Skeletal muscle satellite cell (primary cell): Measurements from ENCODE around the gene TMED6. TPM values are rescaled to one million over a fixed set of nuclear protein-coding genes. Genes with fewer than 3 reads are reported as not detected.
A peak's percentile ranks its signal among the peaks of the same experiment; 100 is the strongest.

Experiments
- H3K27me3 ChIP-seq: 2 replicates; pipeline ENCODE4 v1.7.0; 2013; ENCODE audit warnings: low read length; ENCODE audit not compliant: control insufficient read depth, insufficient read depth
- H3K36me3 ChIP-seq: 2 replicates; pipeline ENCODE4 v1.7.0; 2013; ENCODE audit warnings: mild to moderate bottlenecking, control low read depth, low read length; ENCODE audit not compliant: insufficient read depth
- H3K4me1 ChIP-seq: 2 replicates; pipeline ENCODE4 v1.7.0; 2013; ENCODE audit warnings: low read length; ENCODE audit not compliant: control insufficient read depth, insufficient read depth
- H3K4me2 ChIP-seq: 2 replicates; pipeline ENCODE4 v1.7.0; 2013; ENCODE audit warnings: mild to moderate bottlenecking, low read length
- H3K4me3 ChIP-seq: 2 replicates; pipeline ENCODE4 v1.7.0; 2013; ENCODE audit warnings: low read length
- H3K9ac ChIP-seq: 2 replicates; pipeline ENCODE4 v1.7.0; 2013; ENCODE audit warnings: mild to moderate bottlenecking, low read depth, low read length, moderate library complexity
- H3K9me3 ChIP-seq: replicated peaks from 2 replicates; pipeline ENCODE4 v1.7.0; 2013; ENCODE audit warnings: mild to moderate bottlenecking, control low read depth, low read length
- total RNA-seq: library from RNA; depleted of rRNA; stranded (reverse); fragments of >200 nt; gene quantifications from 2 replicates; pipeline ENCODE4 v1.2.3, GENCODE V29; 2012; rRNA removed

The TMED6 gene
- not detected in 2 replicates for total RNA-seq

DNA sequence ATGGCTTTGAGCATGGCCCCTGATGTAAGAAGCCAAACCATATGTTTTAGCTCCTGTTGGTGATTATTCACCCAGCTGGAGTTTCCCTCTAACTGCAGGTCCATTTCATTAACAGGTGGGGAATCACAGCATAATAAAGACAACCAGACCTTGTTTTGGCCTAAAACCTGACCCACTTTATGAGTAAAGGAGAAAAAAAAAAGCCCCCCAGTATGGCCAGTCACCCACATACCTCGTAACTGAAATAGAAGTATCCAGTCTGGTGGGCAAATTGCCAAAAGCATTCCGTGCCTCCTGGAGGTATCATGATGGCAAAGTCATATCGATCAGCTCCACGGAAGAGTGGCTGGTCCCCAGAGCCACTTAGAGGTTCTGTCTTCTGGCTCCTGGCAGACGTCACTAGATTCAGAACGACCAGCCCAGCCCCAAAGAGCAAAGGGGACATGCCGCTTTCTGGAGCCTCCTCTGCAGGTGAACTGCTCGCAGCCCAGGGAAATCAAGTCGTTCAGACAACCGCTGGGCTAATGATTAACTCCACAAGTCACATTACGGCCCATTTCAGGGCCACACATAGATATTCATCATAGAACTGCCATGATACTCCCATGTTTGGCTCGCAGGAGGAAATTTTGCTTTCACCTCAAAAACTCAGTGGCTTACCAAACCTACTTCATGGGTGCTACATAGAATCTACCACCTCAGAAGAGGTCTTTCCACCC is at the start of gene TMED6:
Gene TMED6 (minus strand): TSS at position 478 of the 719 bp plus-strand sequence. CDS start 33 bp downstream, at position 445.
- H3K4me3 ChIP-seq: no peak within 1 kb of the TSS
- no peaks in the 10 kb centered on the region for H3K27me3 ChIP-seq
- no peak within 1 kb of the TSS for H3K4me2 ChIP-seq
- H3K36me3 ChIP-seq: peaks cover 3% of the 10 kb centered on the region
- H3K9ac ChIP-seq: no peak within 1 kb of the TSS
- H3K9me3 ChIP-seq: no peaks in the 10 kb centered on the region
- H3K4me1 ChIP-seq: peaks cover 3% of the 10 kb centered on the region

DNA sequence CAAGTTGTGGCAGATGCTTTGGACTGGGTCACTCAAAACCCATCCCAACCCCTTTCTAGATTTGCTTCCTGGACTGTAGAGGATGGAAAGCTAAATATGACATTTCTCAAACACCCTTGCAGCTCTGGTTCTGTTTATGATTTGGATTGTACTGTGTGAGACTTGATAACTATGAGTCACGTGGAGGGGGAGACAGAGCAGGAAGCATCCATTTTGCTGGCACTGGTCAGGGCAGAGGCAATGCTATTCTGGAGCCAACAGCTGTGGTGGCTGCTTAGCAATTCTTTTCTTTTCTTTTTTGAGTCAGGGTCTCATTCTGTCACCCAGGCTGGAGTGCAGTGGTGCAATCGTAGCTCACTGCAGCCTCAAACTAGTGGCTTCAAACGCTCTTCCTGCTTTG is 47.8 kb upstream of the TMED6 start:
- H3K4me2 ChIP-seq: no peak overlapping the region
- no peaks in the 10 kb centered on the region for H3K36me3 ChIP-seq
- peaks cover 39% of the 10 kb centered on the region for H3K4me1 ChIP-seq
- H3K4me3 ChIP-seq: no peak overlapping the region
- H3K9me3 ChIP-seq: no peaks in the 10 kb centered on the region
- H3K27me3 ChIP-seq: no peaks in the 10 kb centered on the region
- no peak overlapping the region for H3K9ac ChIP-seq

DNA sequence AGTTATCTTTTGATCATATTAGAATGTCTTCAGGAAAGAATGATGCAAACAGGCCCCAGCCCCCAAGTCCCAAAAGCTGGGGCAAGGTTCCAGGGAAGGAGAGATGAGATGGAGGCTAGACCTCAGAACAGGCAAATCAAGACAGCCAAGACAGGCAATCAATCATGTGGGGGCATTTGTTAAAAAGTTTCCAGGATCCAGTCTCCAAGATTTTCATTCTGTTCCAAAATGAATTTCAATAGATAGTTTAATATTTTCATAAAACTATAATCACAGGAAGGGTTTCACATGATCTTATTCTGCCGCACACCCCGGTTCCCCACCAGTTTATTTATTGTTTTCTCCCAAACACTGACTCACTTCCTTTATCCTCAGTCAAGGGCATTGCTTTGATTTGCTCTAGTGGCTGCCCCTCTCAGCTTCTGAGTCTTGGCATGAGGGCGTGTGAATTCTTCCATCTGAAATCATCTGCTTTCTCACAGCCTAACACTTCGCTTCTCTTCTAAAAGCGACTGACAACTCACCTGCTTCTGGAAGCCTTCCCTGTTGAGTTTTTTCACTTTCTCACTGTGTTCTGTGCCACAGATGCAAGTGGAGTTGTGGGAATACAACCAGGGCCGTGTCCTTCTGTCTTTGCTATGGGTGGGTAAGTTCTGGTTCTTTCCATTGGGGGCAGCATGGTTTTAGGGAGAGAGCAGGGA is 46.4 kb upstream of the TMED6 start:
- Histone ChIP-seq H3K9ac (peak overlapping the region; percentile 42), H3K27me3 (peaks cover 4% of the 10 kb centered on the region), H3K36me3 (no peaks in the 10 kb centered on the region), H3K4me2 (peak overlapping the region; percentile 71), H3K4me3 (peak overlapping the region; percentile 25), H3K9me3 (no peaks in the 10 kb centered on the region), H3K4me1 (peaks cover 32% of the 10 kb centered on the region)

DNA sequence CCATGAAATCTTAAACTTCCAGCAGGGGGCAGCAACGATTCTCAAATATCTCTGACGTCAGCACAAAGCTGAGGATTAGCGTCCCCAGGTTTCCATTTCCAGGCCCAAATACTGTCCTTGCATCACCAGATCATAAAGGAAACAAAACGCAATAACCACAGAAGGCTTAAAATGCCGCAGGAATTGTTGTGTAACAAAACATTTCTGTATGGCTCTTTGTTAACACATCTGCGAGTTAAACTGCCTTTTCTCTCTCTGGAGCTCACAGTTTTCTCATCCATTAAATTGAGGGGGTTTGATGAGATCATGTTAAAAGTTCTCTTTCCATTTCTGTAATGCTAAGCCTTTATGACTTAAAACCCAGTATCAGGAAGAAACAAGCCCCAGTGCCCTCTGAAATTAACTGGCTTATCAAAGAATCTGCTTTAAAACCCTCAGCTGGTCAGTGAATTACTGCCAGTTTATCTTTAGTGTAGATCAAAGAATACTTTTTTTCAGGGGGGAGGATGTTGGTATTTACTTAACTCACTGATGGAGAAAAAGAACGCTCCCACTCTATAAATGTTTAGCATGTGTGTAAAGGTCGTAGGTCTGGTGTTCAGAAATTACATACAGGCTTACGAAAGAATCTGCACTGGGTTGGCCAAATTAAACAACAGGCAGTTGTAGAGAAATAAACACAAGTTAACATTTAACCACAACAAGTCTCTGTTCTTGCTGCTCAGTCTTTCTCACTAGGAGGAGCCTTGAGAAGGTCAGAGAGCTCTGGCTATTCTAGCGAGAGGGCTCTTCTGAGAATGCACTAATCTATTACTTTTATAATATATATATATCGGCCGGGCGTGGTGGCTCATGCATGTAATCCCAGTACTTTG is 44.8 kb upstream of the TMED6 start:
- peak overlapping the region; percentile 2 for H3K4me3 ChIP-seq
- no peaks in the 10 kb centered on the region for H3K9me3 ChIP-seq
- H3K36me3 ChIP-seq: no peaks in the 10 kb centered on the region
- H3K4me1 ChIP-seq: peaks cover 32% of the 10 kb centered on the region
- peaks cover 4% of the 10 kb centered on the region for H3K27me3 ChIP-seq
- peak overlapping the region; percentile 57 for H3K4me2 ChIP-seq
- peak overlapping the region; percentile 58 for H3K9ac ChIP-seq

DNA sequence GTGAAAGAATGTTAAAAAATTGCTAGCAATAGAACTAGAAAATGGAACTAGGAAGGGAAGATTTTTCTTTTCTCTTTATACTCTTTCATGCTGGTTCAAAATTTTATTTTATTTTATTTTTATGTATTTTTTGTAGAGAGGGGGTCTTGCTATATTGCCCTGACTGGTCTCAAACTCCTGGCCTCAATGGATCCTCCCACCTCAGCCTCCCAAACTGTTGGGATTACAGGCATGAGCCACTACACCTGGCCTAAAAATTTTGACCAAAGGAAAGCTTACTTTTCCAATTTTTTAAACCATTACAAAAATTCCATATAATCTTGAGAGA is 44.2 kb upstream of the TMED6 start:
- H3K4me3 ChIP-seq: no peak overlapping the region
- H3K4me2 ChIP-seq: no peak overlapping the region

DNA sequence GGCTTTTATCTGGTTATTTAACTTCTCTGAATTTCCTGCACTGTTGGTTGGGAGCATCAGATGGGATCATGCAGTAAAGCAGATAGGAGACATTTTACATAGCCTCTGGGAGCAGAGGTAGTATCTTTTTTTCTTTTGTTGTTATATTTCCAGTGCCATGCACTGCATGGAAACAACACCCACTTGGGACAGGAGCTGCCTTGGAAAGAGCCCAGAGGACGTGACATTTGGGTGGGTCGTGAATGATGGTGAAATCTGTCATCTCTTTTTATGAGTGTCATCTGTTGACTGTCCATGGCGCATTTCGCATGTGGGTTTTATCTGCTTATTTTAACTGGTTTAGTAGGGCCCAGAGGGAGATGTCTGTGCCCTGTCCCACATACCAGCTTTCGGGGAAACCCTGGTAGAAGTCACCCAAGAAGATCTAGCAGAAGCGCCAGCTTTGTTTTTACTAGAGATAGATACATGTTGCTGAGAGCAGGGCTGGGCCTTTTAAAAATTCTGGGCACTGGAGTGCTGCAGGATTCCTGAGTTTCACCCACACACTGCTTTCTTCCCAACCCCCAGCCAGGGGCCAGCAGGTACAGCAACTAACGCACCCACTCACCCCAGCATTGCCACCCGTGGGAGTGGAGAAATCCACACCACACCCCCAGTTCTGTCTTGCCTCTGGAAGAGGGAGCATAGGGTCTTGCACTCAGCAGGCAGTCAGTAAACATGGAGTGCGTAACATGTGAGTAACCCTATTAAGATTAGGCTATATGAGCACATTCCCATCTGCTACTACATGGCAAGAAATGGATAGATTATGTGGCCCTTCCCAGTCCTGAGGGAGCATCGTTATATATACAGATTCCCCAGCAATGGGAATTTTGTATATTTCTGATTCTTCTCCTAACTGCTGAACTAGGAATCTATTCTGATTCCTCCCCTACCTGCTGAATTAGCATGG is 42.6 kb upstream of the TMED6 start:
- H3K36me3 ChIP-seq: no peaks in the 10 kb centered on the region

More for the DNA sequence above, 44.2 kb upstream of the TMED6 start:
- Histone ChIP-seq H3K27me3 (peaks cover 4% of the 10 kb centered on the region), H3K4me1 (peaks cover 32% of the 10 kb centered on the region), H3K36me3 (no peaks in the 10 kb centered on the region), H3K9ac (no peak overlapping the region), H3K9me3 (no peaks in the 10 kb centered on the region)

DNA sequence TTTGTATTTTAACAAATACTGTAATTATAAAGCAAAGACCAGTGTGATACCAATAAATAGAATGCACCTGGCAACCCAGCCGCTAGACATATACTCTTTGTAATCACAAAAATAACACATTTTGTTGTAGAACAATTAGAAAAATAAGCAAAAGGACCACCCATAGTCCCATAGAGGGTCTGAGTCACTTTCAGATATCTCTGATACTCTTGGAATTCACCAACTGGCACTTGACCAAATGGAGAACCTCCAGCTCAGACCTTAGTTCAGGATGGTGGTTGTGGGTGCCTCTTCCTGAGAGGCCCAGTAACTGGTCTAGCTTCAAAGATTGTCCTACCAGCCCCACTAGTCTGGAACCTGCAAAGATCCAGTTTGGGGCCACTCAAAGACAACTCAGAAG is 35.0 kb upstream of the TMED6 start:
- no peaks in the 10 kb centered on the region for H3K27me3 ChIP-seq
- H3K9me3 ChIP-seq: no peaks in the 10 kb centered on the region
- H3K4me3 ChIP-seq: peak overlapping the region; percentile 83
- peak overlapping the region; percentile 94 for H3K9ac ChIP-seq
- H3K4me1 ChIP-seq: peaks cover 10% of the 10 kb centered on the region
- no peak overlapping the region for H3K4me2 ChIP-seq
- peaks cover 25% of the 10 kb centered on the region for H3K36me3 ChIP-seq

More for the DNA sequence above, 42.6 kb upstream of the TMED6 start:
- H3K27me3 ChIP-seq: peaks cover 4% of the 10 kb centered on the region
- H3K9ac ChIP-seq: no peak overlapping the region
- H3K9me3 ChIP-seq: no peaks in the 10 kb centered on the region
- peaks cover 26% of the 10 kb centered on the region for H3K4me1 ChIP-seq
- no peak overlapping the region for H3K4me2 ChIP-seq
- no peak overlapping the region for H3K4me3 ChIP-seq

DNA sequence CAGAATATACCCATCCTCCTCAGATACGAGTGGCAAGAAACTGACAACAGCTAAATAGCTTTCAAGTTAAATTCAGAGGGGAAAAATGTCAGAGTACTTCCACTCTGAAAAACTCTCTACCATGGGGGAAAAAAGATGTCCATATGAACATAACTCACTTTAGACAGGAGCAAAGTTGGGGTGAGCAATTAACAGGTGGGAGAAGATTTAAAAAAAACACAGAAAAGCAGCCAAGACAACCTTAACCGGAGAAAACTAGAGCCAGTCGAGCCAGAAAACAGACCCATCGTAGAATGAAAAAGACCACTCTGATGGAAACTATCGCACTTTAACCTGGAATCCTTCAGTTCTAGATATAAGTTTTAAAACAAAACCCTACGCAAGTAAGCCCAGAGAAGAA is 33.4 kb upstream of the TMED6 start:
- H3K36me3 ChIP-seq: peaks cover 35% of the 10 kb centered on the region
- no peaks in the 10 kb centered on the region for H3K9me3 ChIP-seq
- peak overlapping the region; percentile 83 for H3K4me2 ChIP-seq
- peak overlapping the region; percentile 83 for H3K4me3 ChIP-seq
- H3K4me1 ChIP-seq: peaks cover 10% of the 10 kb centered on the region
- no peaks in the 10 kb centered on the region for H3K27me3 ChIP-seq
- H3K9ac ChIP-seq: peak overlapping the region; percentile 94

DNA sequence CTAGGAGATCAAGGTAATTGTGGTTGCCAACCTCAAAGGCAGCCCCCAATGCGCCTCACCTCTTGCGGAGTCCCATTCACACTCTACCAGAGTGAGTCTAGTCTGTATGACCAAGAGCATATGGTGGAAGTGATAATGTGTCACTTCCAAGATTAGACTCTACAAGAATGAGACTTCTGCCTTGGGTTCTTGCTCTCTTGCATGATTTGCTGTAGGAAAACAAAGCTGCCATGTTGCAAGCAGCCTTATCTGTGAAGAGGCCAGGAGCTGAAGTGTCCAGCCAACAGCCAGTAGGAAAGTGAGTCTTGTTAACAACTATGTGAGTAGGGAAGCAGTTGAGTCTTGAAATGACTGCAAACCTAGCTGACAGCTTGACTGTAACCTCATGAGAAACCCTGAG is 30.8 kb upstream of the TMED6 start:
- no peak overlapping the region for H3K4me3 ChIP-seq
- peaks cover 56% of the 10 kb centered on the region for H3K36me3 ChIP-seq
- no peaks in the 10 kb centered on the region for H3K9me3 ChIP-seq
- H3K27me3 ChIP-seq: no peaks in the 10 kb centered on the region
- no peak overlapping the region for H3K4me2 ChIP-seq
- H3K9ac ChIP-seq: no peak overlapping the region
- H3K4me1 ChIP-seq: peaks cover 10% of the 10 kb centered on the region

DNA sequence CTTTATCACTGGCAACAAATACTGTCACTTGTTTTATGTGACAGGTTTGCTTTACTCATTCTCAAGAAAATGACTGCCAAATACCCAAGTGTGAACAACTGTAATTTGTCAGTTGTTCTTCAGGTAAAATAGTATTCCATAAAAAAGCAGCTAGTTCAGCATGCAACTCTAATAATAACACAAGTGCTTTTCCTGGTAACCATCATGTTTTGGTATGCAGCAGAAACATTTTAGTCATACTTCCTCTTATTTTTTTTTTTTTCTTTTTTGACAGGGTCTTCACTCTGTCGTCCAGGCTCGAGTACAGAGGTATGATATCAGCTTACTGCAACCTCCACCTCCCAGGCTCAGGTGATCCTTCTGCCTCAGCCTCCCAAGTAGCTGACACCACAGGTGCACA is 29.6 kb upstream of the TMED6 start:
- Histone ChIP-seq H3K36me3 (peaks cover 57% of the 10 kb centered on the region), H3K9me3 (no peaks in the 10 kb centered on the region), H3K4me1 (peaks cover 5% of the 10 kb centered on the region), H3K4me2 (no peak overlapping the region), H3K9ac (no peak overlapping the region), H3K4me3 (no peak overlapping the region), H3K27me3 (no peaks in the 10 kb centered on the region)
